K562 (cell line): ENCODE data around the gene ITGB2. TPM values are rescaled to one million over a fixed set of nuclear protein-coding genes. Genes with fewer than 3 reads are reported as not detected.

Source experiments
- ARID2 ChIP-seq: fragments of 450-650 bp; IDR thresholded peaks from 2 replicates; pipeline ENCODE4 v1.6.1; 2017; ENCODE audit warnings: antibody characterized with exemption, mild to moderate bottlenecking
- BCL6 ChIP-seq: fragments of 250-450 bp; sonication (Bioruptor Pico); IDR thresholded peaks from 2 replicates; pipeline ENCODE4 v1.4.0; 2020
- BRD9 ChIP-seq: fragments of 450-650 bp; IDR thresholded peaks from 2 replicates; pipeline ENCODE4 v1.6.1; 2018; ENCODE audit warnings: low read depth; ENCODE audit not compliant: partially characterized antibody
- ETV6 ChIP-seq, 3 experiments: fragments of 150-350 bp in 1 of 3; sonication (generic) in 1 of 3; formaldehyde crosslinking in 1 of 3; IDR thresholded peaks; 2 replicates each; pipeline versions ENCODE4 v1.6.1 to v1.8.0; 2014 to 2022; ENCODE audit warnings: borderline replicate concordance in 2 of 3, low read depth in 2 of 3, antibody characterized with exemption in 1 of 3, low read length in 1 of 3, mild to moderate bottlenecking in 1 of 3, missing genetic modification reagents in 1 of 3
- FOXJ3 ChIP-seq: sonication (generic); formaldehyde crosslinking; IDR thresholded peaks from 2 replicates; pipeline ENCODE4 v1.4.0; 2020; ENCODE audit warnings: mild to moderate bottlenecking, missing genetic modification reagents
- GTF2A2 ChIP-seq: IDR thresholded peaks from 2 replicates; pipeline ENCODE4 v1.6.1; 2016; ENCODE audit warnings: mild to moderate bottlenecking, missing genetic modification characterization, missing compliant biosample characterization
- SIRT6 ChIP-seq: IDR thresholded peaks from one replicate; pipeline ENCODE4 v1.6.1; 2012; ENCODE audit warnings: low read depth, mild to moderate bottlenecking, control low read depth, inconsistent platforms, low read length, moderate library complexity
- SOX6 ChIP-seq: fragments of 450-650 bp; IDR thresholded peaks from 2 replicates; pipeline ENCODE4 v1.6.1; 2014; ENCODE audit warnings: mild to moderate bottlenecking
- ZBTB7A ChIP-seq: IDR thresholded peaks from 2 replicates; pipeline ENCODE4 v1.6.1; 2011; ENCODE audit warnings: low read depth, mild to moderate bottlenecking, low read length, moderate library complexity, borderline replicate concordance; ENCODE audit not compliant: control insufficient read depth
- ZNF311 ChIP-seq: fragments of 250-450 bp; sonication (Bioruptor Pico); IDR thresholded peaks from 2 replicates; pipeline ENCODE4 v1.4.0; 2020; ENCODE audit warnings: mild to moderate bottlenecking, moderate library complexity
- ZNF764 ChIP-seq: fragments of 250-450 bp; sonication (Bioruptor Pico); IDR thresholded peaks from 2 replicates; pipeline ENCODE4 v1.4.0; 2020; ENCODE audit warnings: low read depth, mild to moderate bottlenecking, moderate library complexity
- ZZZ3 ChIP-seq: fragments of 450-650 bp; IDR thresholded peaks from 2 replicates; pipeline ENCODE4 v1.6.1; 2016; ENCODE audit warnings: antibody characterized with exemption, mild to moderate bottlenecking, moderate library complexity
- polyA plus RNA-seq, 8 experiments: library from polyadenylated mRNA; depleted of rRNA in 4 of 8; stranded (reverse) in 5 of 8; unstranded in 3 of 8; fragments of >200 nt; fragmentation: Nextera tagmentation in 2 of 8; fragmentation: Illumina TruSeq in 1 of 8; extraction: Ambion mirVana in 2 of 8; extraction: Trizol in 1 of 8; gene quantifications; 2 replicates each; pipeline versions ENCODE4 v1.2.1 to v1.2.3, GENCODE V29; 2011 to 2014; ENCODE audit warnings: inconsistent platforms in 1 of 8, missing spikeins in 1 of 8
- total RNA-seq, 7 experiments: library from RNA; depleted of rRNA in 6 of 7; stranded (reverse); fragments of >200 nt in 6 of 7; fragmentation: Illumina TruSeq in 2 of 7; extraction: Trizol in 2 of 7; gene quantifications; 2 replicates each; pipeline versions ENCODE4 v1.2.1 to v1.2.3, GENCODE V29; 2011 to 2021; ENCODE audit warnings: low replicate concordance in 1 of 7
- TF ChIP-seq, protein P1 (sequence below): fragments of 250-450 bp; sonication (Bioruptor Pico); IDR thresholded peaks from 2 replicates; pipeline ENCODE4 v1.5.0; 2021
- TF ChIP-seq, protein P2 (sequence below): fragments of 250-450 bp; sonication (Bioruptor Pico); IDR thresholded peaks from 2 replicates; pipeline ENCODE4 v1.8.0; 2022; ENCODE audit warnings: moderate library complexity, mild to moderate bottlenecking, inconsistent platforms
- TF ChIP-seq, protein P3 (sequence below): fragments of 450-650 bp; formaldehyde crosslinking; IDR thresholded peaks from 2 replicates; pipeline ENCODE4 v1.4.0; 2020; ENCODE audit warnings: mild to moderate bottlenecking
- TF ChIP-seq, protein P4 (sequence below): fragments of 450-650 bp; formaldehyde crosslinking; conservative IDR thresholded peaks from 2 replicates; pipeline ENCODE4 v1.4.0; 2022; ENCODE audit warnings: mild to moderate bottlenecking, missing genetic modification characterization
- TF ChIP-seq, protein P5 (sequence below): fragments of 450-650 bp; conservative IDR thresholded peaks from 2 replicates; pipeline ENCODE4 v1.6.1; 2016; ENCODE audit warnings: missing genetic modification characterization, low read depth, mild to moderate bottlenecking, control low read depth, missing compliant biosample characterization
- TF ChIP-seq, protein P6 (sequence below): fragments of 250-450 bp; sonication (Bioruptor Pico); IDR thresholded peaks from 2 replicates; pipeline ENCODE4 v1.5.0; 2021; ENCODE audit warnings: mild to moderate bottlenecking, borderline replicate concordance

The ITGB2 gene
- total and polyA plus RNA-seq, 9 of the 15 experiments (the other 6 are each of a cell fraction or from before 2014, with no cell fraction given): 0.07 to 1.3 (median 0.51) TPM; not detected in 2

DNA sequence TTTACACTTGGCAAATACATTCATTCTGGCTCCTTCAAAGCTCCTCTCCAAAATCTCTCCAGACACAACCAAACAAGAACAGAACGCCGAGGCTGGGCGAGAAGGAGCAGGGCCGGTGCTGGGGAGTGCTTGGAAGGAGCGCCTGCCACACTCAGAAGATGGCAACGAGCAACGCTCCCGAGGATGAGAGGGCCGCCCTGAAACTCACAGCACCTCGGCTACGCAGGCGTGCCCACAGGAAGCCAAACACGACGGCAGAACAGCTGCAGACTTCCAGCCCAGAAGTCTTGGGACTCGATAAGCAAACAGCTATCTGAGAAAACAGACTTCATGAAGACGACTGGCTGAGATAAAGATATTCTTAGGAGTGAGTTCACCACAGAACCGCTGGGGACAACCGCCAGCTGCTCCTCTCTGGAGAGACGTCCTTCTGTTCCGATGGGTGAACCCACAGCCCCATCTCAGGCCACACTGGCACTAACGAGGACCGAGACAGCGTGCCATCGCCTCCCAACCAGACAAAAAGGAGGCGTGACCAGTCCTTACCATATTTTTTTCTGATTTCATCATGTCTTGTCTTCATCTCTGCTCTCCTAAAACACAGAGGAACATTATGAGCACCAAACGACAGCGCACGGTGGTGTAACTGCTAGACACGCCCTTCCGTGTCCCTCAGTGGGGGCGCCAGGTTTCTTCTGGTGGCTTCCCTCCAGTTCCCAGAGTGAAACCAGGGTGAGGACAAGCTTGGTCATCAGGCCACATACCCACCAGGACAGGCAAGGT lies 65.8 kb downstream of the ITGB2 start (continued):
- TF ChIP-seq, protein P1, sequence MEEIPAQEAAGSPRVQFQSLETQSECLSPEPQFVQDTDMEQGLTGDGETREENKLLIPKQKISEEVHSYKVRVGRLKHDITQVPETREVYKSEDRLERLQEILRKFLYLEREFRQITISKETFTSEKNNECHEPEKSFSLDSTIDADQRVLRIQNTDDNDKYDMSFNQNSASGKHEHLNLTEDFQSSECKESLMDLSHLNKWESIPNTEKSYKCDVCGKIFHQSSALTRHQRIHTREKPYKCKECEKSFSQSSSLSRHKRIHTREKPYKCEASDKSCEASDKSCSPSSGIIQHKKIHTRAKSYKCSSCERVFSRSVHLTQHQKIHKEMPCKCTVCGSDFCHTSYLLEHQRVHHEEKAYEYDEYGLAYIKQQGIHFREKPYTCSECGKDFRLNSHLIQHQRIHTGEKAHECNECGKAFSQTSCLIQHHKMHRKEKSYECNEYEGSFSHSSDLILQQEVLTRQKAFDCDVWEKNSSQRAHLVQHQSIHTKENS (CRISPR knock-in tag): no peak
- TF ChIP-seq, protein P2, sequence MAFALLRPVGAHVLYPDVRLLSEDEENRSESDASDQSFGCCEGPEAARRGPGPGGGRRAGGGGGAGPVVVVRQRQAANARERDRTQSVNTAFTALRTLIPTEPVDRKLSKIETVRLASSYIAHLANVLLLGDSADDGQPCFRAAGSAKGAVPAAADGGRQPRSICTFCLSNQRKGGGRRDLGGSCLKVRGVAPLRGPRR (CRISPR knock-in tag): no peak; the same call in 1 of the 2 replicates
- TF ChIP-seq ZBTB7A: no peak
- peak; percentile 87 for TF ChIP-seq ZNF311 (CRISPR knock-in tag)
- TF ChIP-seq BRD9: peak; percentile 61
- no peak for TF ChIP-seq ARID2
- TF ChIP-seq BCL6 (CRISPR knock-in tag): peak; percentile 52; the same call in 1 of the 2 replicates
- TF ChIP-seq GTF2A2 (tag): no peak
- TF ChIP-seq, protein P3, sequence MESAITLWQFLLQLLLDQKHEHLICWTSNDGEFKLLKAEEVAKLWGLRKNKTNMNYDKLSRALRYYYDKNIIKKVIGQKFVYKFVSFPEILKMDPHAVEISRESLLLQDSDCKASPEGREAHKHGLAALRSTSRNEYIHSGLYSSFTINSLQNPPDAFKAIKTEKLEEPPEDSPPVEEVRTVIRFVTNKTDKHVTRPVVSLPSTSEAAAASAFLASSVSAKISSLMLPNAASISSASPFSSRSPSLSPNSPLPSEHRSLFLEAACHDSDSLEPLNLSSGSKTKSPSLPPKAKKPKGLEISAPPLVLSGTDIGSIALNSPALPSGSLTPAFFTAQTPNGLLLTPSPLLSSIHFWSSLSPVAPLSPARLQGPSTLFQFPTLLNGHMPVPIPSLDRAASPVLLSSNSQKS (CRISPR knock-in tag): no peak
- no peak for TF ChIP-seq FOXJ3 (CRISPR knock-in tag)
- peak in 1 of 2 experiments; percentile 36; a peak in 2 of 4 replicates for TF ChIP-seq ETV6 (IDR thresholded peaks at IDR 0.05; ENCODE audit: borderline replicate concordance in 1 of 2, low read depth in 2 of 2, low read length in 1 of 2)
- TF ChIP-seq ETV6 (CRISPR knock-in tag; IDR thresholded peaks at IDR 0.05; ENCODE audit: borderline replicate concordance): no peak
- TF ChIP-seq, protein P4, sequence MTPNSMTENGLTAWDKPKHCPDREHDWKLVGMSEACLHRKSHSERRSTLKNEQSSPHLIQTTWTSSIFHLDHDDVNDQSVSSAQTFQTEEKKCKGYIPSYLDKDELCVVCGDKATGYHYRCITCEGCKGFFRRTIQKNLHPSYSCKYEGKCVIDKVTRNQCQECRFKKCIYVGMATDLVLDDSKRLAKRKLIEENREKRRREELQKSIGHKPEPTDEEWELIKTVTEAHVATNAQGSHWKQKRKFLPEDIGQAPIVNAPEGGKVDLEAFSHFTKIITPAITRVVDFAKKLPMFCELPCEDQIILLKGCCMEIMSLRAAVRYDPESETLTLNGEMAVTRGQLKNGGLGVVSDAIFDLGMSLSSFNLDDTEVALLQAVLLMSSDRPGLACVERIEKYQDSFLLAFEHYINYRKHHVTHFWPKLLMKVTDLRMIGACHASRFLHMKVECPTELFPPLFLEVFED (CRISPR knock-in tag): peak; percentile 48; the same call in 1 of the 2 replicates
- TF ChIP-seq, protein P5, sequence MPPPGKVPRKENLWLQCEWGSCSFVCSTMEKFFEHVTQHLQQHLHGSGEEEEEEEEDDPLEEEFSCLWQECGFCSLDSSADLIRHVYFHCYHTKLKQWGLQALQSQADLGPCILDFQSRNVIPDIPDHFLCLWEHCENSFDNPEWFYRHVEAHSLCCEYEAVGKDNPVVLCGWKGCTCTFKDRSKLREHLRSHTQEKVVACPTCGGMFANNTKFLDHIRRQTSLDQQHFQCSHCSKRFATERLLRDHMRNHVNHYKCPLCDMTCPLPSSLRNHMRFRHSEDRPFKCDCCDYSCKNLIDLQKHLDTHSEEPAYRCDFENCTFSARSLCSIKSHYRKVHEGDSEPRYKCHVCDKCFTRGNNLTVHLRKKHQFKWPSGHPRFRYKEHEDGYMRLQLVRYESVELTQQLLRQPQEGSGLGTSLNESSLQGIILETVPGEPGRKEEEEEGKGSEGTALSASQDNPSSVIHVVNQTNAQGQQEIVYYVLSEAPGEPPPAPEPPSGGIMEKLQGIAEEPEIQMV (tag): peak; percentile 37; the same call in 1 of the 2 replicates
- TF ChIP-seq ZNF764 (CRISPR knock-in tag): no peak
- TF ChIP-seq SIRT6: no peak
- TF ChIP-seq SOX6: peak; percentile 98
- TF ChIP-seq ZZZ3: no peak
- TF ChIP-seq, protein P6, sequence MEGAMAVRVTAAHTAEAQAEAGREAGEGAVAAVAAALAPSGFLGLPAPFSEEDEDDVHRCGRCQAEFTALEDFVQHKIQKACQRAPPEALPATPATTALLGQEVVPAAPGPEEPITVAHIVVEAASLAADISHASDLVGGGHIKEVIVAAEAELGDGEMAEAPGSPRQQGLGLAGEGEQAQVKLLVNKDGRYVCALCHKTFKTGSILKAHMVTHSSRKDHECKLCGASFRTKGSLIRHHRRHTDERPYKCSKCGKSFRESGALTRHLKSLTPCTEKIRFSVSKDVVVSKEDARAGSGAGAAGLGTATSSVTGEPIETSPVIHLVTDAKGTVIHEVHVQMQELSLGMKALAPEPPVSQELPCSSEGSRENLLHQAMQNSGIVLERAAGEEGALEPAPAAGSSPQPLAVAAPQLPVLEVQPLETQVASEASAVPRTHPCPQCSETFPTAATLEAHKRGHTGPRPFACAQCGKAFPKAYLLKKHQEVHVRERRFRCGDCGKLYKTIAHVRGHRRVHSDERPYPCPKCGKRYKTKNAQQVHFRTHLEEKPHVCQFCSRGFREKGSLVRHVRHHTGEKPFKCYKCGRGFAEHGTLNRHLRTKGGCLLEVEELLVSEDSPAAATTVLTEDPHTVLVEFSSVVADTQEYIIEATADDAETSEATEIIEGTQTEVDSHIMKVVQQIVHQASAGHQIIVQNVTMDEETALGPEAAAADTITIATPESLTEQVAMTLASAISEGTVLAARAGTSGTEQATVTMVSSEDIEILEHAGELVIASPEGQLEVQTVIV (CRISPR knock-in tag): no peak
